ENCODE results near the gene CLDN11. TPM values are rescaled to one million over a fixed set of nuclear protein-coding genes. Genes with fewer than 3 reads are reported as not detected.

The CLDN11 gene
- total and polyA plus RNA-seq, 2 of the 8 experiments (the other 6 are each of a cell fraction or from before 2014, with no cell fraction given) = 4.8 to 12.5 TPM

DNA sequence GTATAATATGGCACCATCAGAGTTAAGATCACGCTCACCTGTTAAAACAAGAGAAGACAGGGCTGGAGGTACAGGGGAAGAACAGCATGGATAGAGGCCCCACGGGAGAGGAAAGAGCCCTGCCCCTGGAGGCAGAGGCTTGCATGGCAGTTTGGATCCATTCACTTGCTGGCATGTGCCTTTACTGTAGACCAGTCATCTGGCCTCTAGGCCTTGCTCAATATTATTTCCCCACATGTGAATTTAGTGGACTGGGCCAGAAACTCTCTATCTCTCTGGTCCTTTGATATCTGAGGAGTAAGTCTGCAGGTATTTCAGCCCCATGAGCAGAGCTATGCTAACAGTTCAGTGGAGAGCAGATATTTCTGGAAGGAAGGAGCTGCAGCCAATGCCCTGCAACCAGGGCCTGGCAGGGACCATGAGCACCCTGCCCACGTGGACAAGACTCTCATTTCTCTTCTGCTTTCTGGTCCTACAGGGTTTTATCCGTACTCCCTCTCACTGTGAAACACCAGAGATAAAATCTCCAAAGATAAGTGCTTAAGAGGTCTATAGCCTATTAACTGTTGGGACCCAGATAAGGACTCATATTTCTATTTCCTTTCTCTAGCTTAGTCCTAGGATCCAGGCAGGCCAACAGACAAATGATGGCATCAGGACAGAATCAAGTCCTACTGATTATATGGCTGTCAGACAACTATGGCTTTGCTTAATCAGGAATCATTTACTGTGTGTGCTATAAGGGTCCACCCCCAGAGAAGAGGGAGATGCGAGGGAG lies 65.0 kb downstream of the CLDN11 start:
- Histone ChIP-seq H3K9ac (replicated peaks in 1 of 4; ENCODE audit: extremely low read depth in 1 of 4, low read depth in 3 of 4, low read length in 3 of 4) (no peak overlapping the region), H3K36me3 (ENCODE audit: control insufficient read depth in 2 of 4, insufficient read depth in 4 of 4, low read length in 3 of 4) (no peaks in the 10 kb centered on the region)
- POLR2A ChIA-PET (ENCODE audit: partially characterized antibody) = no interaction called here

More for the DNA sequence above, 65.0 kb downstream of the CLDN11 start:
- Histone ChIP-seq H3K56ac (replicated peaks; ENCODE audit: insufficient read length, low read depth, low read length) (no peak overlapping the region), H3K4ac (replicated peaks; ENCODE audit: insufficient read length, low read depth, low read length) (no peak overlapping the region), H3K4me3 (ENCODE audit: extremely low read depth in 1 of 4, insufficient read depth in 2 of 4, low read depth in 3 of 4, low read length in 4 of 4) (no peak overlapping the region), H3K18ac (ENCODE audit: extremely low read depth, low read length) (no peak overlapping the region), H3K23ac (ENCODE audit: insufficient read length) (no peak overlapping the region), H2AK5ac (ENCODE audit: low read depth, low read length) (no peak overlapping the region), H4K91ac (replicated peaks; ENCODE audit: insufficient read length, low read length) (no peak overlapping the region), H4K5ac (ENCODE audit: insufficient read length, low read depth, low read length) (no peak overlapping the region), H4K8ac (ENCODE audit: extremely low read depth, insufficient read depth, low read length) (no peak overlapping the region), H3K23me2 (ENCODE audit: low read depth, low read length) (no peaks in the 10 kb centered on the region), H2AFZ (ENCODE audit: low read length) (no peak overlapping the region), H2BK20ac (ENCODE audit: low read length) (no peak overlapping the region), H3K79me2 (ENCODE audit: control insufficient read depth in 1 of 2, insufficient read depth in 2 of 2, low read length in 2 of 2) (no peaks in the 10 kb centered on the region), H2BK12ac (ENCODE audit: low read depth, low read length) (no peak overlapping the region), H4K20me1 (replicated peaks in 1 of 2; ENCODE audit: control insufficient read depth in 1 of 2, insufficient read depth in 2 of 2, low read length in 2 of 2) (no peaks in the 10 kb centered on the region), H2BK5ac (ENCODE audit: low read depth, low read length) (no peak overlapping the region), H3K27me3 (replicated peaks in 1 of 4; ENCODE audit: control insufficient read depth in 3 of 4, extremely low read depth in 1 of 4, insufficient read depth in 3 of 4, low read length in 3 of 4) (no peaks in the 10 kb centered on the region), H3K4me1 (replicated peaks in 1 of 4; ENCODE audit: control insufficient read depth in 3 of 4, insufficient read depth in 4 of 4, low read length in 3 of 4) (peaks cover 0 to 3% (median 1%) of the 10 kb centered on the region in 4 experiments; a peak in 2 of 7 replicates), H2BK15ac (ENCODE audit: low read length) (no peak overlapping the region), H3K9me3 (ENCODE audit: insufficient read depth in 2 of 2, low read depth in 1 of 2, low read length in 1 of 2) (0 out of 4 replicates have a peak, but pooled peaks cover 0 to 2% of the 10 kb centered on the region in 2 experiments), H3K4me2 (ENCODE audit: insufficient read depth in 1 of 2, low read depth in 2 of 2, low read length in 2 of 2) (no peak overlapping the region), H3K79me1 (ENCODE audit: low read depth, low read length) (no peaks in the 10 kb centered on the region), H2BK120ac (replicated peaks; ENCODE audit: low read depth, low read length) (no peak overlapping the region), H3K27ac (ENCODE audit: low read depth, low read length) (no peak overlapping the region), H3K14ac (ENCODE audit: insufficient read length) (no peak overlapping the region)
- peak in 1 of 2 experiments; percentile 55 for DNase-seq (ENCODE audit: low read depth in 1 of 2, low spot score in 2 of 2)
- TF ChIP-seq RAD21 (IDR thresholded peaks at IDR 0.05 in 1 of 2, conservative IDR thresholded peaks at IDR 0.05 in 1 of 2; ENCODE audit: low read depth in 2 of 2, low read length in 2 of 2) (peak; percentile 23 to 34; a peak in 3 of 4 replicates), TAF1 (IDR thresholded peaks at IDR 0.05; ENCODE audit: low read depth, low read length) (no peak), CHD1 (IDR thresholded peaks at IDR 0.05; ENCODE audit: low read depth, low read length) (no peak)
- TF ChIP-seq, protein P1, sequence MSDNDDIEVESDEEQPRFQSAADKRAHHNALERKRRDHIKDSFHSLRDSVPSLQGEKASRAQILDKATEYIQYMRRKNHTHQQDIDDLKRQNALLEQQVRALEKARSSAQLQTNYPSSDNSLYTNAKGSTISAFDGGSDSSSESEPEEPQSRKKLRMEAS (IDR thresholded peaks at IDR 0.05) = peak; percentile 36; the same call in 1 of the 2 replicates
- TF ChIP-seq, protein P2, sequence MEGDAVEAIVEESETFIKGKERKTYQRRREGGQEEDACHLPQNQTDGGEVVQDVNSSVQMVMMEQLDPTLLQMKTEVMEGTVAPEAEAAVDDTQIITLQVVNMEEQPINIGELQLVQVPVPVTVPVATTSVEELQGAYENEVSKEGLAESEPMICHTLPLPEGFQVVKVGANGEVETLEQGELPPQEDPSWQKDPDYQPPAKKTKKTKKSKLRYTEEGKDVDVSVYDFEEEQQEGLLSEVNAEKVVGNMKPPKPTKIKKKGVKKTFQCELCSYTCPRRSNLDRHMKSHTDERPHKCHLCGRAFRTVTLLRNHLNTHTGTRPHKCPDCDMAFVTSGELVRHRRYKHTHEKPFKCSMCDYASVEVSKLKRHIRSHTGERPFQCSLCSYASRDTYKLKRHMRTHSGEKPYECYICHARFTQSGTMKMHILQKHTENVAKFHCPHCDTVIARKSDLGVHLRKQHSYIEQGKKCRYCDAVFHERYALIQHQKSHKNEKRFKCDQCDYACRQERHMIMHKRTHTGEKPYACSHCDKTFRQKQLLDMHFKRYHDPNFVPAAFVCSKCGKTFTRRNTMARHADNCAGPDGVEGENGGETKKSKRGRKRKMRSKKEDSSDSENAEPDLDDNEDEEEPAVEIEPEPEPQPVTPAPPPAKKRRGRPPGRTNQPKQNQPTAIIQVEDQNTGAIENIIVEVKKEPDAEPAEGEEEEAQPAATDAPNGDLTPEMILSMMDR (IDR thresholded peaks at IDR 0.05; ENCODE audit: control extremely low read depth in 1 of 3, insufficient read depth in 1 of 3, low read depth in 1 of 3, low read length in 3 of 3) = peak; percentile 32 to 67 (median 61)
- WGBS, 2 experiments (ENCODE audit: extremely low coverage in 1 of 2, insufficient coverage in 1 of 2, insufficient read length in 1 of 2, insufficient replicate concordance in 2 of 2, low coverage in 1 of 2, low lambda C conversion rate in 2 of 2, missing lambda C conversion rate in 1 of 2) = 81% methylated on average over 5 of the region's 5 CpGs; no CpG with 5 or more reads in 1 of the 2 experiments
- FAIRE-seq = no peak
- CTCF ChIA-PET (ENCODE audit: partially characterized antibody) = interaction anchor here (0.6 to 4.5 kb wide), 17 partner anchors 9 to 1053 kb away, joined by 3 to 35 read pairs (median 3); no protein-coding TSS in a partner anchor

Measured in H1 (cell line).